HCT116 (cell line): ENCODE results near the gene KLK6.

Experiments
- CBX3 ChIP-seq: IDR thresholded peaks from 2 replicates; pipeline ENCODE4 v1.6.1; 2012; ENCODE audit warnings: low read depth
- CEBPB ChIP-seq: IDR thresholded peaks from 2 replicates; pipeline ENCODE4 v1.6.1; 2012; ENCODE audit warnings: low read depth
- EZH2 ChIP-seq: fragments of 200-600 bp; sonication (generic); IDR thresholded peaks from 2 replicates; pipeline ENCODE4 v1.6.1; 2017; ENCODE audit warnings: antibody characterized with exemption, mixed run types
- FOSL1 ChIP-seq: IDR thresholded peaks from 2 replicates; pipeline ENCODE4 v1.6.1; 2012; ENCODE audit warnings: low read depth
- JUND ChIP-seq: IDR thresholded peaks from 2 replicates; pipeline ENCODE4 v1.6.1; 2012
- POLR2A ChIP-seq: IDR thresholded peaks from 2 replicates; pipeline ENCODE4 v1.7.0; 2011; ENCODE audit warnings: borderline replicate concordance; ENCODE audit not compliant: insufficient read depth, insufficient read length; ENCODE audit errors: extremely low read depth
- POLR2AphosphoS5 ChIP-seq: IDR thresholded peaks from 2 replicates; pipeline ENCODE4 v1.6.1; 2011; ENCODE audit warnings: mild to moderate bottlenecking, low read depth, low read length, moderate library complexity
- SIN3A ChIP-seq: IDR thresholded peaks from 2 replicates; pipeline ENCODE4 v1.6.1; 2012; ENCODE audit warnings: low read depth
- YY1 ChIP-seq: IDR thresholded peaks from 2 replicates; pipeline ENCODE4 v1.6.1; 2011; ENCODE audit warnings: low read length, low read depth, moderate library complexity, mild to moderate bottlenecking; ENCODE audit not compliant: insufficient replicate concordance; ENCODE audit errors: extremely low read depth
- ZNF274 ChIP-seq: fragments of 200-500 bp; sonication (Bioruptor generic); IDR thresholded peaks from 2 replicates; pipeline ENCODE4 v1.6.1; 2014; ENCODE audit warnings: mild to moderate bottlenecking, low read depth, low read length, inconsistent platforms
- TF ChIP-seq, protein P1 (sequence below), 3 experiments: fragments of 200-600 bp in 1 of 3; sonication (generic) in 1 of 3; IDR thresholded peaks in 2 of 3; conservative IDR thresholded peaks in 1 of 3; 2 replicates each; pipeline ENCODE4 v1.5.1; 2012 to 2017; ENCODE audit warnings: low read depth in 2 of 3, low read length in 2 of 3, antibody characterized with exemption in 1 of 3, borderline replicate concordance in 1 of 3, control low read depth in 1 of 3, mild to moderate bottlenecking in 1 of 3, mixed read lengths in 1 of 3, mixed run types in 1 of 3, moderate library complexity in 1 of 3; ENCODE audit not compliant: insufficient read depth in 1 of 3
- TF ChIP-seq, protein P2 (sequence below): IDR thresholded peaks from 2 replicates; pipeline ENCODE4 v1.6.1; 2012
- TF ChIP-seq, protein P3 (sequence below): IDR thresholded peaks from 2 replicates; pipeline ENCODE4 v1.6.1; 2012; ENCODE audit warnings: low read depth

DNA sequence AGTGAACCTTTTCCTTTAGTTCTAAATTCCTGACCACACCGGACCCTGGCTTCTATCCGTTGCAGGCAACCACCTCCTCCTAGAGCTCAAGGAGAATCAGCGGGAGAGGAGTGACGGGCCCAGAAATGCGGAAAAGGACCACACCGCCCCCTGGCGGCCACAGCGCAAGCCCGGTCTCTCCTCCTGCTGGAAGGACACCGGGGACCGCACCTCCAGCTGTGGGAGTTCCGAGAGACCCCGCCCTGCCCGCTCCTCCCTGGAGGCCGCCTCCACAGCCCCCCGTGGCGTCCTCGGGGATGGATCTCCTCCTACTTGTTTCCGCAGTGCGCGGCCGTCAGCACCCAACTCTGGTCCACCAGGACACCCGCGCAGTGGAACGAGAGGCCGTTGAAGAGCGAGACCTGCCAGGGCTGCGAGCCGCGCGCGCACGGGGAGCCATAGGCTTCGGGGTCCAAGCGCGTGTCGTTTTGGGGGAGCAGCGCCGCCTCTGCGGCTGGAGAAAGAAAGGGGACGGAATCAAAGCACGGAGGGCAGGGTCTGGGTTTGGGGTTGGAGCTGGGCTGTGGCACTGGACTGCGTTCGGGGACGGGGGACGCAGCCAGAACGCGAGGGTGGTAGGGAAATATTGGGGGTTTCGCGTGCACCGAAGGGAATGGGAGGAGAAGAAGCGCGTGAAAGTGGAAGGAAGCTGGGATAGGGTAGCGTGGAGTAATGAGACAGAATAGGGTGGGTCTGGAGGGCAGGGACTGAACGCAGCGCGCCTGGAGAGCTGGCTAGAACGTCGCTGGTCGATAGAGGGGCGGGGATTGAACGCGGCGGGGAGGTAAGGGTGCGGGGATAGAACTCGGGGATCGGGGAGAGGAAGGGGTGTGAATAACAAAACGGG lies 47.6 kb upstream of the KLK6 start:
- TF ChIP-seq, protein P1, sequence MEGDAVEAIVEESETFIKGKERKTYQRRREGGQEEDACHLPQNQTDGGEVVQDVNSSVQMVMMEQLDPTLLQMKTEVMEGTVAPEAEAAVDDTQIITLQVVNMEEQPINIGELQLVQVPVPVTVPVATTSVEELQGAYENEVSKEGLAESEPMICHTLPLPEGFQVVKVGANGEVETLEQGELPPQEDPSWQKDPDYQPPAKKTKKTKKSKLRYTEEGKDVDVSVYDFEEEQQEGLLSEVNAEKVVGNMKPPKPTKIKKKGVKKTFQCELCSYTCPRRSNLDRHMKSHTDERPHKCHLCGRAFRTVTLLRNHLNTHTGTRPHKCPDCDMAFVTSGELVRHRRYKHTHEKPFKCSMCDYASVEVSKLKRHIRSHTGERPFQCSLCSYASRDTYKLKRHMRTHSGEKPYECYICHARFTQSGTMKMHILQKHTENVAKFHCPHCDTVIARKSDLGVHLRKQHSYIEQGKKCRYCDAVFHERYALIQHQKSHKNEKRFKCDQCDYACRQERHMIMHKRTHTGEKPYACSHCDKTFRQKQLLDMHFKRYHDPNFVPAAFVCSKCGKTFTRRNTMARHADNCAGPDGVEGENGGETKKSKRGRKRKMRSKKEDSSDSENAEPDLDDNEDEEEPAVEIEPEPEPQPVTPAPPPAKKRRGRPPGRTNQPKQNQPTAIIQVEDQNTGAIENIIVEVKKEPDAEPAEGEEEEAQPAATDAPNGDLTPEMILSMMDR (IDR thresholded peaks at IDR 0.05 in 2 of 3, conservative IDR thresholded peaks at IDR 0.05 in 1 of 3; ENCODE audit: borderline replicate concordance in 1 of 3, insufficient read depth in 1 of 3, low read depth in 2 of 3, low read length in 2 of 3) = peak; percentile 92 to 96 (median 95)
- TF ChIP-seq, protein P2, sequence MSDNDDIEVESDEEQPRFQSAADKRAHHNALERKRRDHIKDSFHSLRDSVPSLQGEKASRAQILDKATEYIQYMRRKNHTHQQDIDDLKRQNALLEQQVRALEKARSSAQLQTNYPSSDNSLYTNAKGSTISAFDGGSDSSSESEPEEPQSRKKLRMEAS = peak; percentile 65
- TF ChIP-seq JUND (no peak), SIN3A (no peak), POLR2AphosphoS5 (no peak), CEBPB (no peak), YY1 (peak; percentile 22), POLR2A (no peak), FOSL1 (no peak), CBX3 (peak; percentile 76), EZH2 (no peak), ZNF274 (no peak)
- TF ChIP-seq, protein P3, sequence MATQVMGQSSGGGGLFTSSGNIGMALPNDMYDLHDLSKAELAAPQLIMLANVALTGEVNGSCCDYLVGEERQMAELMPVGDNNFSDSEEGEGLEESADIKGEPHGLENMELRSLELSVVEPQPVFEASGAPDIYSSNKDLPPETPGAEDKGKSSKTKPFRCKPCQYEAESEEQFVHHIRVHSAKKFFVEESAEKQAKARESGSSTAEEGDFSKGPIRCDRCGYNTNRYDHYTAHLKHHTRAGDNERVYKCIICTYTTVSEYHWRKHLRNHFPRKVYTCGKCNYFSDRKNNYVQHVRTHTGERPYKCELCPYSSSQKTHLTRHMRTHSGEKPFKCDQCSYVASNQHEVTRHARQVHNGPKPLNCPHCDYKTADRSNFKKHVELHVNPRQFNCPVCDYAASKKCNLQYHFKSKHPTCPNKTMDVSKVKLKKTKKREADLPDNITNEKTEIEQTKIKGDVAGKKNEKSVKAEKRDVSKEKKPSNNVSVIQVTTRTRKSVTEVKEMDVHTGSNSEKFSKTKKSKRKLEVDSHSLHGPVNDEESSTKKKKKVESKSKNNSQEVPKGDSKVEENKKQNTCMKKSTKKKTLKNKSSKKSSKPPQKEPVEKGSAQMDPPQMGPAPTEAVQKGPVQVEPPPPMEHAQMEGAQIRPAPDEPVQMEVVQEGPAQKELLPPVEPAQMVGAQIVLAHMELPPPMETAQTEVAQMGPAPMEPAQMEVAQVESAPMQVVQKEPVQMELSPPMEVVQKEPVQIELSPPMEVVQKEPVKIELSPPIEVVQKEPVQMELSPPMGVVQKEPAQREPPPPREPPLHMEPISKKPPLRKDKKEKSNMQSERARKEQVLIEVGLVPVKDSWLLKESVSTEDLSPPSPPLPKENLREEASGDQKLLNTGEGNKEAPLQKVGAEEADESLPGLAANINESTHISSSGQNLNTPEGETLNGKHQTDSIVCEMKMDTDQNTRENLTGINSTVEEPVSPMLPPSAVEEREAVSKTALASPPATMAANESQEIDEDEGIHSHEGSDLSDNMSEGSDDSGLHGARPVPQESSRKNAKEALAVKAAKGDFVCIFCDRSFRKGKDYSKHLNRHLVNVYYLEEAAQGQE = no peak
